Adrenal gland (tissue), 12 donors: ENCODE data around the gene AK3. TPM values are rescaled to one million over a fixed set of nuclear protein-coding genes. Genes with fewer than 3 reads are reported as not detected.
A peak's percentile ranks its signal among the peaks of the same experiment; 100 is the strongest.

Source experiments
- DNase-seq, 7 donors: peaks; one replicate each; pipeline ENCODE4 v3.0.0-alpha.2; 2019 to 2020
- H3K27ac ChIP-seq, 5 donors: fragments of 200-600 bp; sonication (generic) in 4 of 5; 1 replicate in 3 of 5; 2 replicates in 2 of 5; pipeline versions ENCODE4 v1.5.1 to v1.8.0; 2016 to 2020; ENCODE audit warnings: mild to moderate bottlenecking in 1 of 5
- H3K27me3 ChIP-seq: fragments of 200-600 bp; 2 replicates; pipeline ENCODE4 v1.8.0; 2021
- H3K36me3 ChIP-seq, 2 donors: fragments of 200-600 bp; replicated peaks in 1 of 2; 1 replicate in 1 of 2; 2 replicates in 1 of 2; pipeline versions ENCODE4 v1.5.1 to v1.8.0; 2018 to 2022
- H3K4me1 ChIP-seq, 2 donors: fragments of 200-600 bp; replicated peaks in 1 of 2; 1 replicate in 1 of 2; 2 replicates in 1 of 2; pipeline versions ENCODE4 v1.5.1 to v1.8.0; 2018 to 2021
- H3K4me3 ChIP-seq, 4 donors: fragments of 200-600 bp; sonication (generic) in 3 of 4; one replicate each; pipeline ENCODE4 v1.5.1; 2016 to 2018
- H3K9me3 ChIP-seq, 3 donors: fragments of 200-600 bp; sonication (generic) in 1 of 3; replicated peaks in 1 of 3; 1 replicate in 2 of 3; 2 replicates in 1 of 3; pipeline versions ENCODE4 v1.5.1 to v1.8.0; 2016 to 2021
- CTCF ChIP-seq, 6 experiments: fragments of 450-650 bp in 4 of 6; fragments of 200-600 bp in 2 of 6; sonication (generic) in 1 of 6; IDR thresholded peaks; 1 replicate in 5 of 6; 2 replicates in 1 of 6; pipeline versions ENCODE4 v1.5.1 to v1.8.0; 2016 to 2021; ENCODE audit warnings: antibody characterized with exemption in 6 of 6, mild to moderate bottlenecking in 2 of 6, moderate library complexity in 1 of 6
- POLR2A ChIP-seq, 2 donors: fragments of 450-650 bp; IDR thresholded peaks; one replicate each; pipeline ENCODE4 v1.6.1; 2017; ENCODE audit warnings: antibody characterized with exemption in 2 of 2, mild to moderate bottlenecking in 2 of 2, moderate library complexity in 1 of 2
- WGBS, 4 donors: extraction: QIAGEN DNeasy Blood & Tissue Kit in 2 of 4; methylation state at CpG; one replicate each; pipeline versions ENCODE4 v1.1.5 to v1.1.7; 2013 to 2017; 5-methylcytosine and 5-hydroxymethylcytosine counted together
- intact Hi-C, 2 donors: fragments of 100-400 bp; cut with DNase I; formaldehyde crosslinking; loops; one replicate each; pipeline versions ENCODE4 v1.14.1 to v1.15.0; 2022 to 2023
- polyA plus RNA-seq, 3 donors: library from polyadenylated mRNA; stranded (reverse); fragments of 200-250 nt in 2 of 3; fragments of 350-450 nt in 1 of 3; fragmentation: Illumina TruSeq in 1 of 3; extraction: RNeasy Lipid Tissue Mini Kit (QIAGEN cat#74804) in 1 of 3; gene quantifications; one replicate each; pipeline ENCODE4 v1.2.3, GENCODE V29; 2013 to 2014
- total RNA-seq, 9 donors: library from RNA; depleted of rRNA in 4 of 9; stranded (reverse); fragments of >200 nt in 4 of 9; fragments of 120-200 nt in 1 of 9; fragmentation: NEBNext Ultra II Directional in 1 of 9; extraction: Animal tissue kit (Norgen Biotek cat#: 25700) in 1 of 9; gene quantifications; one replicate each; pipeline versions ENCODE4 v1.1.0 to v1.2.4, GENCODE V29; 2013 to 2023
- donor health status: healthy with polysubstance abuse.
- donor health status: Bipolar disorder and iron deficiency.
- donor health status: DM: yes; HTN: yes; CAD: no.
- donor health status: DM: no; HTN: no; CAD: no.
- donor health status: DM: no; HTN: no; CAD: no.
- donor health status: DM: yes; HTN: yes; CAD: no.

AK3 gene
- total and polyA plus RNA-seq, 12 donors = 31.6 to 237 (median 113) TPM

GRCh38 chr9:4701526-4701925 lies 39.5 kb downstream of the AK3 start:
- Histone ChIP-seq H3K27ac (no peak overlapping the region), H3K4me3 (no peak overlapping the region), H3K9me3 (no peaks in the 10 kb centered on the region), H3K27me3 (no peaks in the 10 kb centered on the region), H3K4me1 (peaks cover 0 to 5% of the 10 kb centered on the region in 2 donors), H3K36me3 (peaks cover 0 to 37% of the 10 kb centered on the region in 2 donors)
- DNase-seq = no peak
- intact Hi-C loops = no loop called here
- no peak for TF ChIP-seq CTCF (IDR thresholded peaks at IDR 0.05)
- no peak for TF ChIP-seq POLR2A (IDR thresholded peaks at IDR 0.05)
- 8 to 17% (median 15%) methylated on average over 1 of the region's 1 CpG for WGBS, 4 donors

GRCh38 chr9:4700932-4701331 lies 40.1 kb downstream of the AK3 start:
- TF ChIP-seq POLR2A (IDR thresholded peaks at IDR 0.05) (no peak), CTCF (IDR thresholded peaks at IDR 0.05) (no peak)
- DNase-seq = no peak
- intact Hi-C loops = no loop called here
- Histone ChIP-seq H3K27ac (no peak overlapping the region), H3K4me1 (peaks cover 0 to 5% of the 10 kb centered on the region in 2 donors), H3K36me3 (peaks cover 0 to 37% of the 10 kb centered on the region in 2 donors), H3K4me3 (no peak overlapping the region), H3K9me3 (no peaks in the 10 kb centered on the region), H3K27me3 (no peaks in the 10 kb centered on the region)
- 80 to 88% (median 85%) methylated on average over 2 of the region's 2 CpGs for WGBS, 4 donors

- Histone ChIP-seq H3K27ac (peak overlapping the region in 1 of 5 donors; percentile 1), H3K4me1 (peaks cover 0 to 5% of the 10 kb centered on the region in 2 donors), H3K9me3 (no peaks in the 10 kb centered on the region), H3K4me3 (no peak overlapping the region), H3K36me3 (peaks cover 0 to 37% of the 10 kb centered on the region in 2 donors), H3K27me3 (no peaks in the 10 kb centered on the region)
- WGBS, 4 donors = 64 to 84% (median 78%) methylated on average over 3 of the region's 3 CpGs
- intact Hi-C loops = no loop called here
- TF ChIP-seq CTCF (IDR thresholded peaks at IDR 0.05) = no peak
- TF ChIP-seq POLR2A (IDR thresholded peaks at IDR 0.05) = no peak
- DNase-seq = peak in 6 of 7 donors; percentile 41 to 65 (median 58)
Measured at GRCh38 chr9:4700091-4700490, 40.9 kb downstream of the AK3 start.

GRCh38 chr9:4691795-4692194 lies 49.2 kb downstream of the AK3 start:
- Histone ChIP-seq H3K36me3 (peaks cover 0 to 11% of the 10 kb centered on the region in 2 donors), H3K27ac (peak overlapping the region in 1 of 5 donors; percentile 6), H3K27me3 (no peaks in the 10 kb centered on the region), H3K4me1 (peaks cover 9 to 19% of the 10 kb centered on the region in 2 donors), H3K4me3 (no peak overlapping the region), H3K9me3 (no peaks in the 10 kb centered on the region)
- DNase-seq = no peak
- WGBS, 4 donors = 73 to 87% (median 76%) methylated on average over 3 of the region's 3 CpGs
- TF ChIP-seq CTCF (IDR thresholded peaks at IDR 0.05) (no peak), POLR2A (IDR thresholded peaks at IDR 0.05) (no peak)
- intact Hi-C loops = no loop called here
